CD4-positive, alpha-beta T cell treated with Interleukin-4 for 4 hours (primary cell): Measurements from ENCODE around the gene GSKIP.
"Not testable (repeated sequence)": the region's sequence is repeated elsewhere in the genome, so short reads cannot be mapped to it uniquely, and the experiment has no call there.

Source experiments
- DNase-seq: peaks from one replicate; pipeline ENCODE4 v3.0.0-alpha.2; 2020

Gene GSKIP

DNA sequence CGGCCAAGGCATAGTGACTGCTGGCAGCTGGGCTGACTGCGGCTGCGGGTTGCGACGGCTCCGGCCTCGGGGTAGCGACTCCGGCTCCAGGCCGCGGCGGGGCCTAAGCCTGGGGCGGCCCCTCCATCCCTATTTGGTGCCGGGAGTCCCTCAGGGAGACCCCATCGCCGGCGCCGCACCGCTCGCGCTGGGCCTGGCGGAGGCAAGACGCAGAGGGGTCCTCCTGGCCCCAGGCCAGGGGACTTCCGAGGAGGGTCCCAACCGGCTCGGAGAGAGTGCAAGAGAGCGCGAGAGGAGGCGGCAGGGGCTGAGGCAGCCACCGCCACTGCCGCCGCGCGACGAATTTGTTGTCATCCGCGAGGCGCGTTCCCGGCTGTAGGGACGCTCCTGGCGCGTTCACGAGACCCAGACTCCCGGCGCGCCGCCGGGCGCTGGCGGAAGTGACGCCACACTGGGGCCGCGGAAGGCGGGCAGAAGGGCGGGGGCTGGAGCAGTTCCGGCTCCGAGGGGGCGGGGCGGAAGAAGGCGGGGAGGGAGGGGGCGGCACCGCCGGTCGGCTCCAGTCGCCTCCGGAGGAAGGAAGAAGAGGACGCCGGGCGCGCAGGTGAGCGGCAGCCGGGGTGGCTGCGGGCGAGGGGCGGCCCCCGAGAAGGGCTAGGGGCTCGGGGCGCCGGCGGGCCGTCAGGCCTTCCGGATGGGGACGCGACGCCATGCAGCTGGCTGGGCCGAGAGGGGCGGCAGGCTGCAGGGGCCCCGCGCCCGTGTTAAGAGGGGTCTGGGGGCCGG lies at the start of gene GSKIP, which contains the start of gene ATG2B:
TSS of gene GSKIP (plus strand) at position 562 of the 786 bp plus-strand sequence. CDS start 18,722 bp downstream, outside the sequence.
TSS of gene ATG2B (minus strand) at position 377 of the 786 bp plus-strand sequence. CDS start at position 12, 365 bp downstream.
- DNase-seq, result peak; percentile 95

DNA sequence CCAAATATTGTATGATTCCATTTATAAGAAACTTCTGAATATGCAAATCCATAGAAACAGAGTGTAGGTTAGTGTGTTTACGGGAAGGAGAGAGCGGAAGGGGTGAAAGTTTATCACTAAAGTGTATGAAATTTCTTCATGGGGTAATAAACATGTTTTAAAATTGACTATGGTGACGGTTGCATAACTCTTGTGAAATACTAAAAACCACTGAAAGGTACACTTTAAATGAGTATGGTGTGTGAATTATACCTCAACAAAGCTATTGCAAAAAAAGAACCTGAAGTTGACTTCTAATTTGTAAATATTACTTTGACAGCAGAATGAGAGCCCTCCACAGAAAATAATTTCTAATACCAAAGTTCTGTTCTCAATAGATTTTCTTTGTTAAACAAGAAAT lies 47.2 kb upstream of the GSKIP start:
- no peak for DNase-seq

DNA sequence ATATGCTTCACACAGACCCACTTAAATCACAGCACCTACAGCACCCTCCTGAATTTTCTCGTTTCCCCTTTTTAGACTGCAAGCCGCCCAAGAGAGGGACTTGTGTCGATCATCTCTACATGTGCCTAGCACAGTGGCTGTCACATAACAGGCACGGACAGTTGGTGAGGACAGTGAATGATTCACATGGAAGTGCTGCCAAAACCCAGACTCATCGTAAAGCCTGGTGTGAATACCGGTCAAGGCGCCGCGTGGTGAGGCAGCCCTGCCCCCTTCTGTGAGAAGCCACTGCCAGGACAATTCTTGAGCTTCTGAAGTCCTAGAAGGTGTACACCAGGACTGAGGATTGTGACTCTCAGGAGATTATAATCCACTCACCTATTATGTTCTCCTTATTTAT lies 44.5 kb upstream of the GSKIP start:
- DNase-seq, result no peak

- DNase-seq, result no peak
Measured at GRCh38 chr14:96320605-96321004, 42.7 kb upstream of the GSKIP start.

DNA sequence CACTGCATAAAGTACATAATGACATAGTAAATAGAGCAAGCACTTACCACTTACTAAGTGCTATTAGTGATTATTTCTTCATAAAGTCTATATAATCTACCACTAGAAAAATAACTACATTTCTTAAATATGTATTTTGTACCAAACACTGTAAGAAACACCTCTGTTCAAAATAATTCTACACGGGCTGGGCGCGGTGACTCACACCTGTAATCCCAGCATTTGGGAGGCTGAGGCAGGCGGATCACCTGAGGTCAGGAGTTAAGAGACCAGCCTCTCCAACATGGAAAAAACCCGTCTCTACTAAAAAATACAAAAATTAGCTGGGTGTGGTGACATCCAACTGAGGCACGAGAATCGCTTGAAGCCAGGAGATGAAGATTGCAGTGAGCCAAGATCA lies 39.1 kb upstream of the GSKIP start:
- no peak for DNase-seq

- DNase-seq, result no peak
Measured at GRCh38 chr14:96338551-96338950, 24.8 kb upstream of the GSKIP start.

GRCh38 chr14:96341323-96341722 lies 22.0 kb upstream of the GSKIP start:
- DNase-seq, result no peak

- DNase-seq, result no peak
Measured at GRCh38 chr14:96345669-96346068, 17.7 kb upstream of the GSKIP start.

DNA sequence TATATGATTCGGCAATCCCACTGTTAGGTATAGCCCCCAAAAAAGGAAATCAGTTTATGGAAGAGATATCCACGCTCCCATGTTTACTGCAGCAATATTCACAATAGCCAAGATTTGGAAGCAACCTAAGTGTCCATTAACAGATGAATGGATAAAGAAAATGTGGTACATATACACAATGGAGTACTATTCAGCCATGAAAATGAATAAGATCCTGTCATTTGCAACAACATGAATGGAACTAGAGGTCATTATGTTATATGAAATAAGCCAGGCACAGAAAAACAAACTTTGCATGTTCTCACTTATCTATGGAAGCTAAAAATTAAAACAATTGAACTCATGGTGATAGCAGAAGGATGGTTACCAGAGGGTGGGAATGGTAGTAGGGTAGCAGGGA lies 15.4 kb upstream of the GSKIP start:
- not testable (repeated sequence) for DNase-seq

DNA sequence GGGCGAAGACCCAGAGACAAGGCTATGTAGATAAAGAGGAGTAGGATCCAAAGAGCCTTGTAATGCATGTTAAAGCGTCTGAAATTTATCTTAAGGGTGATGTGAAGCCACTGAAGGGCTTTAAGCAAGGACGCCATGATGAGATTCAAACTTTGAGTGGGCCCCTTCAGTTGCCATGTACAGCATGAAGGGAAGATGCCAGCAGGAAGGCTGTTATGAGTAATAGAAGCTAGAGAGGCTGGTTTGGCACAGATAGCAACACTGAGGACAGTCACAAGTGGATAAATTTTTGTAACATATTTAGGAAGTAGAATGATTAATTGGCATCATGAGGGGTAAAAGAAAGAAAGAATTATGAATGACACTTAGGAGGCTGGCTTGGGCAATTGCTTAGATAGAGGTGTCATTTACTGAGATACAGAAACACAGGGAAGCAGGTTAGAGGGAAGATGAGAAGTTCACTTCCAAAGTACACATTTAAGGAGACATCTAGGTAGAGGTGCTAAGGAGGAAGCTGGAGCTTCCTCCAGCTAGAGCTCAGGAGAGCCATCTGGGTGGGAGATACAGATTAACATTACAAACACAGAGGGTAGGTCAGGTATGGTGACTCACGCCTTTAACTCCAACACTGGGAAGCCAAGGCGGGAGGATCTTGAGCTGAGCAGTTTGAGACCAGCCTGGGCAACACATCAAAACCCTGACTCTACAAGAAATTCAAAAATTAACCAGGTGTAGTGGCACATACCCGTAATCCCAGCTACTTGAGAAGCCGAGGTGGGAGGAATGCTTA lies 13.8 kb upstream of the GSKIP start:
- no peak for DNase-seq

DNA sequence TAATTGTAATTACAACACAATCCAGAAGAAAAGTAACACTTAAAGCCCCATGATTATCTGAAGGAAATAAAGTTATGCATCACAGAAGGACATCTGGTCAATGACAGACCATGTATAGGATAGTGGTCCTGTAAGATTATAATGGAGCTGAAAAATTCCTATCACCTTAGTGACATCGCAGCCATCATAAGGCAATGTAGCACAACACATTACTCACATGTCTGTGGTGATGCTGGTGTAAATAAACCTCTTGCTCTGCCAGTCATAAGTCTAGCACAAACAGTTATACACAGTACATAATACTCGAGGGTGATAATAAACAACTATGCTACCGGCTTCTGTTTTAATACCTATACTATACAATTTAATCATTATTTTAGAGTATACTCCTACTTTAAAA lies 11.3 kb upstream of the GSKIP start:
- no peak for DNase-seq

DNA sequence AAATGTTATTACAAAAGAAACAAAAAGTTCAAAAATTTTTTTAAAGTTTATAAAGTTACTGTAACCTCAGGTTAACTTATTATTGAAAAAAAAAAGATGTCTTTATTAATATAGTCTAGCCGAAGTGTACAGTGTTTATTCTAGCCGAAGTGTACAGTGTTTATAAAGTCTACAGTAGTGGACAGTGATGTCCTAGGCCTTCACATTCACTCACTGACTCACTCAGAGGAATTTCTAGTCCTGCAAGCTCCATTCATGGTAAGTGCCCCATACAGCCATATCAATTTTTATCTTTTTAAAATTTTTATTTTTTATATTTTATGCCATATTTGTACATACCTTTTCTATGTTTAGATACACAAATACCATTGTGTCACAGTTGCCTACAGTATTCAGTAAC lies 10.6 kb upstream of the GSKIP start:
- no peak for DNase-seq

- no peak for DNase-seq
Measured at GRCh38 chr14:96354246-96354645, 9.1 kb upstream of the GSKIP start.

DNA sequence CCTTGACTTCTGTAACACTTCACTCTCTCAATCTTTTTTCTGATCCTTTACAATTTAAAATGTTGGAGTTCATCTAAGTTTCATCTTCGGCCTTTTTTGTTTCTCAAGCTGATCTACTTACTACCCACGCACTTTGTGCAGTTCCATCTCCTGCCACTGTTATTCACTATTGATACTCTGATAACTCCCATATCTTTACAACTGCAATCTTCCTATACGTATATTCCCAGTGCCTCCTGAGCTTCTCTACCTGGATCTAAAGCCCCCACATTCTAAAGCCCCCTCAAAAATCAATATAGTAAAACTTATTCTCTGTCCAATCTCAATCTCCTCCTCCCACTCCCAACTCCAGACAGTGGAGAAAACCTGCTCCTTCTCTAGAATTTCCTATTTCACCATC lies 6.1 kb upstream of the GSKIP start:
- no peak for DNase-seq

DNA sequence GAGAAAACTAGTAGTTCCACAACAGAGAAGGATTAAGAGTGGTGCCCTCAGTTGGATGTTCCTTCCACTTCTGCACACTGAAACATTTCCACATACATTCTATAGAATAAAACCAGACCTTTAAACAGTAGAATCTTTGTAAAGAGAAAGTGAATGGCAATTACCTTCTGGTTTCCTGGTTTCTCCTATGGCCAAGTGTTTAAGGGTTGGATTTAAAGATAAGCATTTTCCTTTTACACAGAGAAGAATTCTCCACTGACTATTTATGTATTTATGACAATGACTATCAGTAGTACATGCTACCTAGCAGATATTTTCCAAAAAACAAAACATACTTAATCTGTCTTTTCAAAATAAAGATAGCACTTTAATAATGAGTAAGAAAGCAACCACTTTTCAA lies 3.4 kb upstream of the GSKIP start:
- DNase-seq, result no peak

DNA sequence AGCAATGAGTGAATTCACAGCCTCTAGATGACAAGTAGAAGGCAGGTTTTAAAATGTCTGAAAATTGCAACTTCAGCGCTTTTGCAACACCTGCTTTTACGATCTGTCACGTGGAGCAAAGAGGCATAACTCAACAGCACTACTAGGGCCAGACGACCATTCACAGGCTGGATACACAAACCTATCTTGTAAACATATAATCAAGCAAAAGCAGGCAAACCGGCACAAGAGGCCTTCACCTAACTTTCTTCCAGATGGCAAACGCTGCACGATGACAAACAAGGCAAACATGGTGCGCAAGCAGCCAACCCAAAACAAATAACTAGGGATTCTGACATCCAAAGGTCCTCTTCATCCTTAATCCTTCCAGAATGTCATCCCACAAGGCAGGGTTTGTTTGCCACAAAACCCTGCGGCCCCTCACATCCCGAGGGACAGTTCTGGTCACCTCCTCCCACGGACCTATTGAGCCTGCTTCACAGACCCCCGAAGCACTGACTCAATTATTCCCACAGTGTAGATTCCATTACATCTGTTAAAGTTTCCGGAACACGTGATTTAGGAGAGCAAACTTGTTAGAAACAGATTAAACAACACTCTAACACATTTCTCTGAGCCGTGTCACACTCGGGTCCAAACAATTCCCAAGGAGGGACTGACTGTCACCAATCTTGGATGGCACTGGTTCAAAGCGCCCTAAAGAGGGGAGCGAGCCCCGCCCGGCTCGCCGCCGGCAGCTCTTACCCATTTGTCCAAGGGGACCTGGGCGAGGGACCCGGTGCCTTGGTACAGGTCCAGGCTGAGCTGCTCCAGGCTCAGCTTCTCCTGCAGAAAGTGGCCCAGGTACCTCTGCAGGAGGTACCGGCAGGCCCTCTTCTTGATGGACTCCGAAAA lies 1.0 kb upstream of the GSKIP start:
- DNase-seq, result peak; percentile 82

GRCh38 chr14:96363751-96364336 lies 518 bp downstream of the GSKIP start:
- peak; percentile 34 for DNase-seq

DNA sequence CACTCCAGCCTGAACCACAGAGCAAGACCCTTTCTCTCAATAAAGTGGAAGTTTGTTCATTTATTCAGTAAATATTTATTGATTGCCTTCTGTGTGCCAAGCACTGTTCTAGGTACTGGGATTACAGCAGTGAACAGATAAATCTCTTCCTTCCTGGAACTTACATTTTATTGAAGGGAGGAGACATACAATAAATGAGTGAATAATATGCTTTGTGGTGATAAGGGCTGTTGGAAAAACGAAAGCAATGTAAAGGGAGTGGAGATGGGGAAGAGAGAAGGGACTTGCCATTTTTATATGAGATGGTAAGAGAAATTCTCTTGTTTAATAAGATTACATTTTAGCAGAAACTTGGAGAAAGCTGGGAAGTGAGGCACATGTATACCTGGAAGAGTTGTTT lies 1.6 kb downstream of the GSKIP start:
- DNase-seq, result no peak

- DNase-seq, result no peak
Measured at GRCh38 chr14:96368534-96368933, 5.2 kb downstream of the GSKIP start.

DNA sequence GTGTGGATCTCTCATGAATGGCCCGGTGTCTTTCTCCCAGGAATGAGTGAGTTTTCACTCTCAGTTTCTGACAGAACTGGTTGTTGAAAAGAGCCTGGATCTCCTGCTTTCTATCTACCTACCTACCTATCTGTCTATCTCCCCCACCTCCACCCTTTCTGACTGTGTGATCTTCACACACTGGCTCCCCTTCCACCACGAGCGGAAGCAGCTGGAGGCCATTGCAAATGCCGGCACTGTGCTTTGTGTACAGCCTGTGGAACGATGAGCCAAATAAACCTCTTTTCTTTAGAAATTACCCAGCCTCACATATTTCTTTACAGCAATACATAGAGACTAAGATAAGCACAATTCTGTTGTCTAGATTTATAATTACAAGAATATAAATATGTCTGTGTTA lies 7.2 kb downstream of the GSKIP start:
- DNase-seq, result no peak

DNA sequence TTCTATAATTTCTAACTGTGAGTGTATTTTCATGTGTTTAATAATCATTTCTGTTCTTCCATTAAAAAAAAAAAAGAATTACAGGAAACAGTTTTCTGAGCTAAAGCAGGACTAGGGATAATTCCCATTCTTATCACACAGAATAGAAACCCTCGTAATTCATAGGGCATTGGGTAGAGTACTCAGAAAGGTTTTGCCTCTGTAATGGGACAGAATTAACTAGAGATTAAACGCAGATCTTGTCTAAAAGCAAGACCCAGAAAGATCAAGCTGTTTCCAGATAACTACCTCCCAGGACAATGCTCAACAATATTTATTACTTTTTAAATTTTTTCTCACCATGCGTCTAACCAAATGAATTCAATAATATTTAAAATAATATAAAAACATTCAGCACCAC lies 10.2 kb downstream of the GSKIP start:
- no peak for DNase-seq

- no peak for DNase-seq
Measured at GRCh38 chr14:96376093-96376492, 12.8 kb downstream of the GSKIP start.

GRCh38 chr14:96380735-96381134 lies 17.4 kb downstream of the GSKIP start:
- DNase-seq, result no peak
